Fibroblast of lung (primary cell): Measurements from ENCODE around the gene VARS2.

ENCODE experiments used
- CTCF ChIP-seq, 2 donors: IDR thresholded peaks in 1 of 2; conservative IDR thresholded peaks in 1 of 2; 1 replicate in 1 of 2; 2 replicates in 1 of 2; pipeline ENCODE4 v1.5.1; 2011 to 2012; ENCODE audit warnings: low read length in 2 of 2, control low read depth in 1 of 2, inconsistent platforms in 1 of 2, low read depth in 1 of 2, mild to moderate bottlenecking in 1 of 2
- EZH2 ChIP-seq: IDR thresholded peaks from 2 replicates; pipeline ENCODE4 v1.5.1; 2012; ENCODE audit warnings: low read length, control low read depth, mild to moderate bottlenecking; ENCODE audit errors: missing control alignments

GRCh38 chr6:30965140-30965601, 51.1 kb downstream of the VARS2 start:
- no peak for TF ChIP-seq CTCF (conservative IDR thresholded peaks at IDR 0.05 in 1 of 2, IDR thresholded peaks at IDR 0.05 in 1 of 2; ENCODE audit: low read depth in 1 of 2, low read length in 2 of 2)
- no peak for TF ChIP-seq EZH2
